HPDE6-E6E7 (cell line): ENCODE data around the gene MTR.
"Not testable (repeated sequence)": the region's sequence is repeated elsewhere in the genome, so short reads cannot be mapped to it uniquely, and the experiment has no call there.

Source experiments
- DNase-seq: peaks from one replicate; pipeline ENCODE4 v3.0.0; 2011; ENCODE audit warnings: missing footprints; ENCODE audit errors: extremely low spot score

The MTR gene

DNA sequence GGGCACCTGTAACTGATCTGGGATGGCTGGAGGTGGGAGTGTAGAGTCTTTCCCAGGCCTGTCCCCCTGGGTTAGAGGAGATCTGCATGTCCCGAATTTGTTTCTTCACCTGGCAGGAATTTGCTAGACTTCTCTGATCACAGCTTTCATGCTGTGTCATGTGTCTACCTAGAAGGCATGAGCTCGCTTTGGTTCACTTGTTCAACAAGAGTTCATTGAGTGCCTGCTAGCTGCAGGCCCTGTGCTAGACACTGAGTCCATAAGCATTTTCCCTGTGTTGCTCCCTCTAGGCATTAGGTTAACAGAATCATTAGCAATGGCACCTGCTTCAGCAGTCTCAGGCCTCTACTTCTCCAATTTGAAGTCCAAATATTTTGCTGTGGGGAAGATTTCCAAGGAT, 101.6 kb downstream of the MTR start:
- DNase-seq, result no peak

DNA sequence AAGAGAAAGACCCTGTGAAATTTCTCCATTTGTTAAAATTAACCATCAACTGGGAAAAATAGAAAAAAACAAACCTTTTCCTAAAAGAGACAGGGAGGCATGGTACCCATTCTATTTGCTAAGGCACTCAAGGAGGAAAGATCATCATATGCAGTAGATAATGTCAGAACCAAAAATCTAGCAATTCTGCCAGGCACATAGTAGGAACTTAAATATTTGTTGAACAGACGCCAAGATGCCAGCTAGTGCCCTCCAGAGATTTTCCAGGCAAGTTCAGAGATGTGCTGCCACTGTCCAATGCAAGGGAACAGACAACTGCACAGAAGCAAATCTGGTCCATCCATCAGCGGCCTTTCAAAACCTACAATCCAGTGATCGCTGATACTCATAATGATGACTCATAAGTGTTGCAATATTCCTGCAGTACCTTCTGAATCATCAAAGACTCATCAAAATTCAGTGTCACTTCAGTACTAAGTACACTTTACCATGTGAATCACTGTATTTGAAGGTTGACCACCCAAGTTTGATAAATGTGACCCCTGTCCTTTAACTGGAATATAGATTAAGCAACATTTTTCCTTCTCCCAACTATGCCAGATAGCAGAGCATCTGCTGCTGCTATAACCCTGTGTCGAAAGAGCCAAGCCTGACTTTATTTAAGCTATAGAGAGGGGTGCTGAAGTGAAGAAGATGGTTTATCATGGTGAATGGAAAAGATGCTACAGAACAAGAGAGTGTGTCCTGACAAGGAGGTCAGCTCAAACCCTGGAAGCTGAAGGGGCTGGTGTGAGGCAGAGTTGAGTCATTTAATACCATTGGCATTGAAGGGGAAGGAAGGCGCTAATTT, 110.0 kb downstream of the MTR start:
- peak; percentile 83 for DNase-seq

DNA sequence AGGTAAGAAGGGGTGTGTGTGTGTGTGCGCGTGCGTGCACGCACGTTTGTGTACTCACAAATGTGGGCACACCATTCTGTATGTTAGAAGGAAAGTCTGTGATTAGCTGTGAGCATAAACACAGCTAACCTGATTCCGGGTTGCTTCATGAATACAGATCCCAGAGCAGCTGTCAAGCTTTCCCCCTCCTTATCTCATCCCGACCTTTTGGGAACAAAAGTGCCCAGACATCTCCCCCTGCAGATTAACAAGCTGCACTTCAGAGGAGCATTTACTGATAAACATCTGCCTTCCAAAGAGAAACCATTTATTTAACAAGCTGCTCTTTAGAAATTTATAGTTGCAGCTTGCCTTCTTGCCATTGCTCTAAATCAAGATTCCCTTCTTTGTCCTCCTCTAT, 112.1 kb downstream of the MTR start:
- no peak for DNase-seq

DNA sequence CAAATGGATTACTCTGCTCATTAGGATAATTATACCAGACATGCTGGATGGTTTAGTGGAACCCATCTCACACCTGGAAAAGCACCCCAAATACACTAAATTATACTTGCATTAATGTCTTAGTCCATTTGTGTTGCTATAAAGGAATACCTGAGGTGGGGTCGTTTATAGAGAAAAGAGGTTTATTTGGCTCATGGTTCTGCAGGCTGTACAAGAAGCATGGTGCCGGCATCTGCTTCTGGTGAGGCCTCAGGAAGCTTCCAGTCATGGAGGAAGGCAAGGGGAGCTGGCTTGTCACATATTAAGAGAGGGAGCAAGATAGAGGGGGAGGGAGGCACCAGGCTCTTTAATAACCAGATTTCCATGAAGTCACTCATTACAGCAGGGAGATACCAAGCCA, 113.6 kb downstream of the MTR start:
- no peak for DNase-seq

DNA sequence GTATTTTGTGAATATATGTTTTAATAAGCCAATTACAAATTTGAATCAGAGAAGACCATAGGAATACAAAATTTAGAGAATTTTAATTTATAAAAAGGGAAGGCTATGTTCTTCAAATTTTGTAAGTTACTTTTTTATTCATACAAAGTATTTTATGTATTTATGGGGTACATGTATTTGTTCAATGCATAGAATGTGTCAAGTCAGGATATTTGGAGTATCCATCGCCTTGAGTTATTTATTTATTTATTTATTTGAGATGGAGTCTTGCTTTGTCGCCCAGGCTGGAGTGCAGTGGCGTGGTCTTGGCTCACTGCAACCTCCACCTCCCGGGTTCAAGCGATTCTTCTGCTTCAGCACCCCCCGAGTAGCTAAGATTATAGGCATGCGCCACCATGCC, 116.0 kb downstream of the MTR start:
- DNase-seq, result not testable (repeated sequence)

DNA sequence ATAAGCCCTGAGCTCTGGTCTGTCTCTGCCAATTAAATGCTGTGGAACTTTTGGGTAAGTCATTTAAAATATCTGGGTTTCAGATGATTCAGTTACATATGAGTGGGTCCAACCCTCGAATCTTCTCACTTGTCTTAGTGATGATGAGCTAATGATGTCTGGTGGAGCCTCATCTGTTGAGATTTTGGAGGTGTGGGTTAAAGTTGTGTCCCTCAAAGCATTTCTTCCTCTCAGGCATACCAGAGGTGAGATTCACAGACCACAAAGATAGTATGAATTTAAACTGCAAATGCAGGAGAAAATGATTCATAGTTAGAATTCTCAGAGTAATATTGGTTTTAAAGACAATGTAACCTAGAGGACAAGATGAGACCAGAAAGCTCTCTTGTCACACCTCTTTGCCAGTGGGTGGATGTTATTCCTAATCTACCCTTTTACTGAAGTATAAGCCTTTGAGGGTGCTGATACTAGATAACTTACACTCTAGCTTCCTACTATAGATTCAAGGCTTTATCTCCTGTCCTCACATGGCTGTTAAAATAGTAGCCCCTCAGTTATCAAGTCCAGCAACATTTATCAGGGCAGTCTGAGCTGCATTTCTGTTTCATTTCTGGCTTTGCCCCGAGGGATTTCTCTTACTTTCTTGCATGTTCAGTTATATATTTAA, 118.4 kb downstream of the MTR start:
- no peak for DNase-seq

DNA sequence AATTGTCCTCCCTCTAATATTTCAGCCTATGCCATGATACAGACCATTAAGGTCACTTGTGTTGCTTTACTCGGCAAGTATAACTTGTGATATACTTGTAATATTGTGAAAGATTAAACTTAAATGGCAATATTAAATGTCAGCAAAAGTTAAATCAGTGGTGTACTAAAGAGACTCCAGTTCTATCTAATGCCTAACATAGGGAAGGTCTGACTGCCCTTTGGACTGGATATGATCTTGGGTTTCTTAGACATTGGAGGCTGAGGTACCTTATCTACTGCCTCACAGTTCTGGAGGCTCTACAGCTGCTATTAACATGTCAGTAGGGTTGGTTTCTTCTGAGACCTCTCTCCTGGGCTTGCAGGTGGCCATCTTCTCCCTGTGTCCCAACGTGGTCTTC, 119.3 kb downstream of the MTR start:
- DNase-seq, result no peak

DNA sequence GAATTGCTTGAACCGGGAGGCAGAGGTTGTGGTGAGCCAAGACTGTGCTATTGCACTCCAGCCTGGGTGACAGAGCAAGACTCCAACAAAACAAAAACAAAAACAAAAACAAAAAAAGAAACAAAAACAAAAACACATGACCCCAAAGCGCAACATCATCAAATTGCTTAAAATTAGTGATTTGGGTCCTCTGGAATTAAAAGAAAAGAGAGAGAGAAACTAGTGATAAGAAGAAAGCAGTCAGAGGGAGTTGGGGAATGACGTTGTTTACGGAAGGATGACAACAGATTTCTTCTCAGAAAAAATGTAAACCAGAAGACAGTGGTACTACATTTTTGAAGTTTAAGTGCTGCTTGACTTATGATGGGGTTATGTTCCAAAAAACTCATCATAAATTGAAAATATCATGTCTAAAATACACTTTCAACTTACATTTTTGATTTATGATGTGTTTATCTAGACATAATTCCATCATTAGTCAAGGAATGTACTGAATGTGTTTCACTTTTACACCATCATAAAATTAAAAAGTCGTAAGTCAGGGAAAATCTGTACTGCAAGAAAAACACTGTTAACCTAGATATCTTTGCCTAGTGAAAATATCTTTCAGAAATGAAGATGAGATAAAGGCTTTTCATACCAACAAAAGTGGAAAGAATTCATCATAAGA, 121.2 kb downstream of the MTR start:
- no peak for DNase-seq

DNA sequence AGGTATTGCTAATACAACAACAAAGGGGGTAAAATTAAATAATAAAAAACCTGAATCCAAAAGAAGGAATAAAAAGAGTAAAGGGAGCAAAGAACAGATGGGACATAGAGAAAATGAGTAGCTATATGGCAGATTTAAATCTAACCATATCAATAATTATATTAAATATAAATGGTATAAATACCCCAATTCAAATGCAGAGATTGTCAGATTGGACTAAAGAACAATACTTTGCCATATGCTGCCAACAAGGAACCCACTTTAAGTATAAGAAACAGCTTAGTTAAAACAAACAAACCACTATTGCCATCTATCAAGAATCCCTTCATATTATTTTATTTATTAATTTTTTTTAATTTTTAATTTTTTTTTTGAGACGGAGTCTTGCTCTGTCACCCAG, 122.4 kb downstream of the MTR start:
- no peak for DNase-seq

DNA sequence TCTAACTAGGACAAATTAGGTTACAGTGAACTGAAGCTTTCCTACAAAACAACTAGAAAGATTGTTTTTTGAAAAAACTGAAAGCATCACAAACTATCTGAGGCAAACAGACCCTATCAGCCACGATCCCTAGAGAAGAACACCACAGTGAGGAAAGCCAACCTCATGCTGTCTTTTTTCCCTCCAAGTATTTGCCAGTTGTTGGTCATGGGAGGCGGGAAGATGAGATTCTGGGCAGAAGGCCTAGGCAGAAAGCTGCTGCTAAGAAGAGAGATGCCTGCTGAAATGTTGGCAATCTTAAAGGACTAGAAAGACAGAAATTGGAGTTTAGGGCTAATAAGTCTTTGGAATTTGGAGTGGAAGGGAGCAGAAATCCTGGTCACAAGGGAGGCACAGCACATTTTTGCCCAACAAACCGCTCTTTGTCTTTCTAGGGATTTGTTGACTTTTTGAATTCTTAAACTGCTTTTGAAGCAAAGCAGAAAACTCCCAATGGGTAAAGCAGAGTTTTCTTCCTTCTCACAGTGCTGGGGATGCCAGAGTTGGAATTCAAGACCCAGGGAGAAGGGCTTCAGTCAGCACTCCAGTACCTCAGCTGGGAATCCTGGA, 125.3 kb downstream of the MTR start:
- DNase-seq, result no peak

DNA sequence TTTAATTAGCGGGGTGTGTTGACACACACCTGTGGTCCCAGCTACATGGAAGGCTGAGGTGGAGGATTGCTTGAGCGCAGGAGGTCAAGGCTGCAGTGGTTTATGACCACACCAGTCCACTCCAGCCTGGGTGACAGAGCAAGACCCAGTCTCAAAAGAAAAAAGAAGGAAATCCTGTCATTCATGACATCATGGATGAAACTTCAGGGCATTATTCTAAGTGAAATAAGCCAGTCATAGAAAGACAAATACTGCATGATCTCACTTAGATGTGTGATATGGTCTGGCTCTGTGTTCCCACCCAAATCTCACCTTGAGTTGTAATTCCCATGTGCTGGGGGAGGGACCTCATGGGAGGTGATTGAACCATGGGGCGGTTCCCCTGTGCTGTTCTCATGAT, 126.5 kb downstream of the MTR start:
- DNase-seq, result no peak

DNA sequence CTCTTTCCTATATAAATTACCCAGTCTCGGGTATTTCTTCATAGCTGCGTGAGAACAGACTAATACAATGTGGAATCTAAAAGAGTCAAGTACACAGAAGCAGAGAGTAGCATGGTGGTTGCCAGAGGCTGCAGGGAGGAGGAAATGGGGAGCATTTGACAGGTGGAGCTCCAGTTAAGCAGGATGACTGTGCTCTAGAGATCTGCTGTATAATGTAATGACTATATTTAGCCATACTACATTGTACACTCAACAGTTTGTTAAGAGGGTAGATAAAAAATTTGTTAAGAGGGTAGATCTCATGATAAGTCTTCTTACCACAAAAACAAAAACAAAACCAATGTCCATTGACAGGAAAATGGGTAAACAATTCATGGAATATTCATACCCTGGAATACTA, 127.1 kb downstream of the MTR start:
- DNase-seq, result no peak

DNA sequence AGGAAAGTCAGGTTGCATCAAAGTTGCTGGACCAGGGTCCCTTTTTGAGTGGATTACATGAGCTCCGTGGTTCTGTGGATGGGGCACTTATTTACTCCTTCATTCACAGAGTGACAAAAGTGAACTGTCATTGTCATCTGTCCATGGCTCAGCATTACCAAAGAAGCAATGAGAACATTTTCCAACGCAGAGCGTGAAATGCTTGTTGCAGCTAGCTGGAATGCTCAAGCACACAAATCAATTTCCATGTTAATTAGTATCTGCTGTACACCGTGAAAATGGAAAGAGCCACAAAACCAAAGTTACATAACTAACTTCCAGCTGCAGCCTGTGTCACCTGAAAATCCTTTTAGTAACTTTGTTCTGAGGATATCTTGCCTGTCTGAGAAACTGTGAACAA, 130.3 kb downstream of the MTR start:
- DNase-seq, result no peak

DNA sequence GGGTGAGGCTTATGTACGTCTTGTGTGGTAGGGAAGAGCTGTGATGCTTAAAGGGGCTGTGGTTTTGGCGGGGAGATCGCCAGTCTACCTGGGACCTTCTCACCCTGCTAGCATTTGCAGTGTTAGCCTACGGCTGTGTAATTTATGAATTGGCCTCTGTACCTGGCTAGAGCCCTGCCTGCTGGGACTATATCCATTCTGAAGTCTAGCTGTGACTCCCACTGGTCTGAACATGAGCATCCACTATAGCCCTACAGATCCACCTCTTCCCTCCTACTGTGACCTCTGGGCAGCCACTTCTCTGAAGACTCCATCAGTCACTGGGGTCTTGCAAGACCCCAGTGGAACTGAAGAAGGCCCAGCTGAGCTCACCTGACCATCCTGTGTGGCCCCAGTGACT, 135.4 kb downstream of the MTR start:
- no peak for DNase-seq

DNA sequence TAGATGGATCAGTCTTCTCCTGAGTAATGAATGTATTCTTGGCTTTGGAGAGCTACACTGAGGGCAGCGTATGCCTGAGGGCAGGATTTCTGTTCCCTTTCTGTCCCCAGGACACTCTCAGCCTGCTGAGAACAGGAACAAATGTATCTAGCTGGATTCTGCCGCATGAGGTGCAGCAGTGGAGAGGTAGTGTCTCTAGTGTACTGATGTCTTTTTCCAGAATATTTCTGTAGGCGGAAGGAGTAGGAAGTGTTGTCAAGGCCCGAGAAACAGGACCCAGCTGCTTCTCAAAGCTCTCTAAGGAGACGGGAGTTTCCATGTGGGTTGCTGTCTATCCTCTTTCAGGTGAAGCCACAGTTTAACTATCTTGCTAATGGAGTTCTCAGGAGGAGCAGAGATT, 143.7 kb downstream of the MTR start:
- no peak for DNase-seq

DNA sequence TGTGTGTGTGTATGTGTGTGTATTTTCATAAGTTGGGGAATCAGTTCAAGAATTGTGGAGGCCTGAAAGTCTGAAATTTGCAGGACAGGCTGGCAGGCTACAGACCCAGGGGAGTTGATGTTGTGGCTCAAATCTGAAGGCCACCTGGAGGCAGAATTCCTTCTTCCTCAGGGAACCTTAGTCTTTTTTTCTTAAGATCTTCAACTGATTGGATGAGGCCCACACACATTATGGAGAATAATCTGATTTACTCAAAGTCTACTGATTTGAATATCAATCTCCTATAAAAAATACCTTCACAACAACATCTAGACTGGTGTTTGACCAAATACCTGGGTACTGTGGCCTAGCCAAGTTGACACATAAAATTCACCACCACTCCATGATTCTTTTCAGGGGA, 147.3 kb downstream of the MTR start:
- no peak for DNase-seq

DNA sequence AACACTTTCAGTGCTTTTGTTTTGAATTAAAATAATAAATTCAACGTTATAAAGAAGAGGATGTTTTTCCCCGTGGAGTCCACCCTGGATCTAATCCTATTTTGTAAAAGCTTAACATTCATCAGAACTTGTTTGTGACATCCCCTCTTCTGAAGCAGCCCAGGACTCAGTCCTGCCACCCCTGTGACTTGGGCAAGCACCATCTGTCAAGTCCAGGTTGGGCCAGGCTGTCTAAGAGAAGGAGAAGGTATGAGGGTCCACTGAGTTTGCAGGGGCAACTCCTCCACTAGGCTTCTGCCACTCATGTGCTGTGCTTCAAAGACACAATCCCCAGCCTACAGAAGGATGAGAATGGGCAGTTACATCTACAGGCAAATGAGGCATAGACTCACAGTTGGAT, 149.5 kb downstream of the MTR start:
- DNase-seq, result no peak

DNA sequence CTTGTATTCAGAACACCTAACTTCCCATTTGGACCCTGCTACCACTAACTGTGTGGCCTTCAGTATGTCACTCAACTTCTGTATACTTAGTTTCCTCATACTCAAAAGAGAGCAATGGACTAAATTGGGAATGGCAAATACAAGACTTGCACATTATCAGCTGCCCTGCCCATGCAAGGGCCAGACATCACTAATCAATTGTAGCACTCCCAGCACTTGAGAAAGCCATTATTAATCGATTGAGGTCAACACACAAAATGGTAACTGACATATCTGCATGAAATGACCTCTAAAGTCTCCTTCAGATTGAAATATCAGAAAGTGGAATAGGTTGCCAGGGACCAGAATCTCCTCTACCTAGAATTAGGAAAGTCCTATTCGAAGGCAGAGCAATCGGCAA, 149.9 kb downstream of the MTR start:
- no peak for DNase-seq

DNA sequence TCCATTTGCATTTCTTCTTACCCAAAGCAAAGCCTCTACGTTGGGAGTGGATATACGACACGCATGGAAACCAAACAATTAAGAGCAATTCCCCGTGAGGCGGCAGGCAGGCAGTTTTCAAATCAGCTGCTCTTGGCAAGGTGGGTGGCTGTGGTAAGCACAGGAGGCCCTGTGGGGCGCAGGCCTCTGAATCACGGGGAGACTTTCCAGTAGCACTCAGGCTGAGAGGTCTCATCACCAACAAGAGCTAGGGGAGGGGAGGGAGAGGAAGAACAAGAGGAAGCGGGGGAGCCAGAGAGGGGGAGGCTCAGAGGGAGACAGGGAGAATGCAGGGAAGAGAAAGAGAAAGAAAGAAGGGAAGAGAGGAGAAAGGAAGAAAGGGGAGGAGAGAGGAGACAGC, 152.7 kb downstream of the MTR start:
- DNase-seq, result no peak

DNA sequence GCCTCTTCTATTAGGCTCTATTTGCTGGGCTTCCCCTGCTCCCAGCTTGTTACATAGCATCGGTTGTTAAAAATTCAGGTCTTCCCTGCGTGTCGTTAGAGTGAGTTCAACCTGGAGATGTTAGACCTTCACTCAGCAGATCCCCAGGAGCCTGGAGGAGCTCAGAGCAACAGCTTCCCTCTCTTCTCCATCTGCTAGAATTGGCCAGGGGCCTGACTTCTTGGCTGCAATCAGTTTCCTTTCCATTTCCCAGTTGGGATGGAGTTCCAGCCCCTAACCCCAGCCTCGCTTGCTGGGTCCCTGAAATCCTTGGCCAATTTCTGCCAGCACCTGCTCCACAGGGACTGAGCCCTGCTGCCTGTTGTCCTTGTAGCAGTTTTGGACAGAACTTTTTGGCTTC, 153.3 kb downstream of the MTR start:
- DNase-seq, result no peak

DNA sequence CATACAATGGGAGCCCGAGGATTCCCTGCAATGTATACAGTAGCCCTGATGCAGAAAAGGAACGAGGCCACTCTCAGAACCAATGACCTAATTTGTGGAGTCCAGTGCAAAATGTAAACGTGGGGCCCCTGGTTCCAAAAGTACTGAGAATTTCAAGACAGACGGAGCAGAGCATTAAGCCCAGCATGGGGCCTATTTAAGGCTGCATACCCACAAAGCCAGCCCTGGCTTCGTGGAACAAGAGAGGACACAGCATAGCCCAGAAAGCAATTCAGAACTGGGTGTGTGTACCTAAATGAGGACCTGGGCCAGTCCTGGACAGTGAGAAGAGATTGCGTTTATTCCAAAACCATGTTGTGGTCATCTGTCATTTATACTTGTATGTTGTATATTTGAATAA, 153.9 kb downstream of the MTR start:
- no peak for DNase-seq

DNA sequence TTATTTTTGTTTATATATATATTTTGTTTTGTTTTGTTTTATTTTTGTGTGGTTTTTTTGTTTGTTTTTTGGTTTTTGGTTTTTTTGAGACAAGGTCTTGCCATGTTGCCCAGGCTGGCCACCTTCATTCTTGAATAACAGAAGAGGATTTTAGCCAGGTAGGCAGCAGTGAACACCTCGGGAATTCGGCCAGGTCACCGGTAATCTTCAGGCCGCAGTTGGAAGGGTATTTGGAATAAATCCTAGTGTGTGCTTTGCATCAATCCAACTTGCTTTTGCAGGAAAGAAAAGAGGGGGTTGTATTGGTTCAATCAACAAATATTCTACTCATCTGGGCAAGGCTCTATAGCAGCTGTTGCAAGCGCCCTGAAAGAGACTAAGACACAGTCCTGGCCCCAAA, 155.3 kb downstream of the MTR start:
- no peak for DNase-seq

DNA sequence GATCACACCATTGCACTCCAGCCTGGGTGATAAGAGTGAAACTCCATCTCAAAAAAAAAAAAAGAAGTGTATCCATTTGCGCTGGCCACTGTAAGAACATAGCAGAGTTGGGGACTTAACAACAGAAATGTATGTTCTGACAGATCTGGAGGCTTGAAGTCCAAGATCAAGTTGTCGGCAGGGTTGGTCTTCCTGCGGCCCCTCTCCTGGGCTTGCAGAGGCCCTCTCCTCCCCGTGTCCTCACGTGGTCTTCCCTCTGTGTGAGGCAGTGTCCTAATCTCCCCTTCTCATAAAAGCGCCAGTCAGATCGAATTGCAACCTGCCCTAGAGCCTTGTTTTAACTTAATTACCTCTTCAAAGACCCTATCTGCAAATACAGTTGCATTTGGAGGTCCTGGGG, 156.6 kb downstream of the MTR start:
- DNase-seq, result no peak
